Nephron (organoid): Measurements from ENCODE around the gene DDX43.
A peak's percentile ranks its signal among the peaks of the same experiment; 100 is the strongest.

Experiments
- H3K27ac Mint-ChIP-seq, 3 experiments: 2 replicates each; pipeline ENCODE4 v1.8.0; 2020; ENCODE audit warnings: mixed read lengths in 3 of 3, mild to moderate bottlenecking in 2 of 3, moderate library complexity in 1 of 3
- H3K27me3 Mint-ChIP-seq: 2 replicates; pipeline ENCODE4 v1.8.0; 2021; ENCODE audit warnings: low read depth, mild to moderate bottlenecking, moderate library complexity, mixed read lengths
- H3K36me3 Mint-ChIP-seq: 2 replicates; pipeline ENCODE4 v1.8.0; 2020; ENCODE audit warnings: low read depth, mixed read lengths
- H3K4me1 Mint-ChIP-seq: 2 replicates; pipeline ENCODE4 v1.8.0; 2020; ENCODE audit warnings: mixed read lengths
- H3K4me3 Mint-ChIP-seq, 3 experiments: 2 replicates each; pipeline ENCODE4 v1.8.0; 2020; ENCODE audit warnings: mild to moderate bottlenecking in 3 of 3, mixed read lengths in 3 of 3, moderate library complexity in 2 of 3
- H3K9me3 Mint-ChIP-seq: 2 replicates; pipeline ENCODE4 v1.8.0; 2020; ENCODE audit warnings: mixed read lengths
- CTCF ChIP-seq, 3 experiments: fragments of 200-600 bp; sonication (generic); IDR thresholded peaks; one replicate each; pipeline ENCODE4 v1.5.0; 2021; ENCODE audit warnings: antibody characterized with exemption in 3 of 3; ENCODE audit not compliant: unreplicated experiment in 3 of 3

Gene DDX43

GRCh38 chr6:73421534-73421933 lies 26.9 kb downstream of the DDX43 start:
- no peak for TF ChIP-seq CTCF (IDR thresholded peaks at IDR 0.05; ENCODE audit: unreplicated experiment in 3 of 3)
- no peaks in the 10 kb centered on the region for H3K27me3 Mint-ChIP-seq
- no peaks in the 10 kb centered on the region for H3K36me3 Mint-ChIP-seq
- H3K9me3 Mint-ChIP-seq = no peaks in the 10 kb centered on the region
- H3K27ac Mint-ChIP-seq = no peak overlapping the region
- no peak overlapping the region for H3K4me3 Mint-ChIP-seq
- peaks cover 7% of the 10 kb centered on the region for H3K4me1 Mint-ChIP-seq

- no peaks in the 10 kb centered on the region for H3K36me3 Mint-ChIP-seq
- no peaks in the 10 kb centered on the region for H3K9me3 Mint-ChIP-seq
- no peak overlapping the region for H3K27ac Mint-ChIP-seq
- no peaks in the 10 kb centered on the region for H3K27me3 Mint-ChIP-seq
- no peak overlapping the region for H3K4me3 Mint-ChIP-seq
- H3K4me1 Mint-ChIP-seq = no peaks in the 10 kb centered on the region
- TF ChIP-seq CTCF (IDR thresholded peaks at IDR 0.05; ENCODE audit: unreplicated experiment in 3 of 3) = no peak
Observed at GRCh38 chr6:73435236-73435635, 40.6 kb downstream of the DDX43 start.

GRCh38 chr6:73443555-73443954 lies 48.9 kb downstream of the DDX43 start:
- Mint-ChIP-seq H3K27me3 (peaks cover 4% of the 10 kb centered on the region), H3K4me1 (no peaks in the 10 kb centered on the region), H3K27ac (no peak overlapping the region), H3K4me3 (no peak overlapping the region), H3K36me3 (no peaks in the 10 kb centered on the region), H3K9me3 (no peaks in the 10 kb centered on the region)
- TF ChIP-seq CTCF (IDR thresholded peaks at IDR 0.05; ENCODE audit: unreplicated experiment in 3 of 3) = no peak

GRCh38 chr6:73451223-73452106 lies 56.8 kb downstream of the DDX43 start:
- H3K36me3 Mint-ChIP-seq = no peaks in the 10 kb centered on the region
- no peak for TF ChIP-seq CTCF (IDR thresholded peaks at IDR 0.05; ENCODE audit: unreplicated experiment in 3 of 3)
- peaks cover 3% of the 10 kb centered on the region for H3K9me3 Mint-ChIP-seq
- no peaks in the 10 kb centered on the region for H3K4me1 Mint-ChIP-seq
- H3K4me3 Mint-ChIP-seq = peak overlapping the region; percentile 38 to 75 (median 53)
- H3K27ac Mint-ChIP-seq = no peak overlapping the region
- peaks cover 14% of the 10 kb centered on the region for H3K27me3 Mint-ChIP-seq

- H3K4me3 Mint-ChIP-seq = peak within 1 kb of the TSS; percentile 38 to 75 (median 53)
- no peaks in the 10 kb centered on the region for H3K36me3 Mint-ChIP-seq
- no peak within 1 kb of the TSS for H3K27ac Mint-ChIP-seq
- peaks cover 3% of the 10 kb centered on the region for H3K9me3 Mint-ChIP-seq
- no peaks in the 10 kb centered on the region for H3K4me1 Mint-ChIP-seq
- no peak for TF ChIP-seq CTCF (IDR thresholded peaks at IDR 0.05; ENCODE audit: unreplicated experiment in 3 of 3)
- peaks cover 14% of the 10 kb centered on the region for H3K27me3 Mint-ChIP-seq
Observed at GRCh38 chr6:73452107-73452461, 57.5 kb downstream of the DDX43 start, which contains the start of gene CGAS. Gene CGAS, minus strand, starts transcription at chr6:73452297. Its CDS starts 116 bp downstream, at chr6:73452181.
